SK-N-SH (cell line): ENCODE measurements around the gene MAP2K4. TPM values are rescaled to one million over a fixed set of nuclear protein-coding genes. Genes with fewer than 3 reads are reported as not detected.

Experiments used
- CTCF ChIA-PET: fragments of 300-600, 350-600 bp; formaldehyde crosslinking; extraction: SDS; loops from one replicate; lab custom pipeline; 2021; lab: Yijun Ruan, JAX
- POLR2A ChIA-PET: fragments of 350-600 bp; sonication (Branson Sonifier 250); formaldehyde crosslinking; extraction: SDS; loops from one replicate; lab custom pipeline; 2020; ENCODE audit warnings: antibody characterized with exemption, inconsistent platforms; lab: Yijun Ruan, JAX
- DNase-seq: peaks from one replicate; pipeline ENCODE4 v3.0.0; 2012
- H2AFZ ChIP-seq: fragments of 200-600 bp; sonication (generic); 2 replicates; pipeline ENCODE4 v1.8.1; 2016; ENCODE audit warnings: antibody characterized with exemption, mild to moderate bottlenecking, low read depth
- H3F3A ChIP-seq: fragments of 200-600 bp; sonication (generic); replicated peaks from 2 replicates; pipeline ENCODE3; 2016; ENCODE audit warnings: antibody characterized with exemption, mild to moderate bottlenecking; ENCODE audit not compliant: insufficient read depth
- H3K27ac ChIP-seq, 2 experiments: fragments of 200-500 bp in 1 of 2; fragments of 200-600 bp in 1 of 2; sonication (Bioruptor generic) in 1 of 2; sonication (generic), shearing (Covaris generic) in 1 of 2; 2 replicates each; pipeline versions ENCODE4 v1.5.1 to v1.6.1; 2014 to 2016; ENCODE audit warnings: low read depth in 2 of 2, inconsistent platforms in 1 of 2, low read length in 1 of 2, mild to moderate bottlenecking in 1 of 2, mixed read lengths in 1 of 2
- H3K27me3 ChIP-seq: fragments of 200-600 bp; sonication (generic), shearing (Covaris generic); 2 replicates; pipeline ENCODE4 v1.6.1; 2016; ENCODE audit warnings: mixed run types; ENCODE audit not compliant: insufficient read depth
- H3K36me3 ChIP-seq, 2 experiments: fragments of 200-500 bp in 1 of 2; fragments of 200-600 bp in 1 of 2; sonication (Bioruptor generic) in 1 of 2; sonication (generic) in 1 of 2; replicated peaks in 1 of 2; 2 replicates each; pipeline versions ENCODE3 to v1.5.1; 2014 to 2016; ENCODE audit warnings: low read length in 1 of 2, mild to moderate bottlenecking in 1 of 2; ENCODE audit not compliant: insufficient read depth in 2 of 2, control insufficient read depth in 1 of 2
- H3K4me1 ChIP-seq, 2 experiments: fragments of 200-500 bp in 1 of 2; fragments of 200-600 bp in 1 of 2; sonication (Bioruptor generic) in 1 of 2; sonication (generic), shearing (Covaris generic) in 1 of 2; 2 replicates each; pipeline versions ENCODE4 v1.5.1 to v1.6.1; 2014 to 2016; ENCODE audit warnings: low read depth in 1 of 2, low read length in 1 of 2, mixed run types in 1 of 2; ENCODE audit not compliant: insufficient read depth in 2 of 2, control insufficient read depth in 1 of 2
- H3K4me2 ChIP-seq: fragments of 200-600 bp; sonication (generic), shearing (Covaris generic); 2 replicates; pipeline ENCODE4 v1.6.1; 2017; ENCODE audit warnings: mixed run types
- H3K4me3 ChIP-seq, 2 experiments: fragments of 200-500 bp in 1 of 2; fragments of 200-600 bp in 1 of 2; sonication (Bioruptor generic) in 1 of 2; sonication (generic), shearing (Covaris generic) in 1 of 2; 2 replicates each; pipeline versions ENCODE4 v1.5.1 to v1.8.1; 2014 to 2016; ENCODE audit warnings: low read depth in 2 of 2, inconsistent platforms in 1 of 2, low read length in 1 of 2, mild to moderate bottlenecking in 1 of 2, mixed read lengths in 1 of 2, moderate library complexity in 1 of 2
- H3K79me2 ChIP-seq: fragments of 200-600 bp; sonication (generic); 2 replicates; pipeline ENCODE4 v1.8.1; 2017; ENCODE audit warnings: mild to moderate bottlenecking; ENCODE audit not compliant: insufficient read depth
- H3K9ac ChIP-seq: fragments of 200-600 bp; sonication (generic); 2 replicates; pipeline ENCODE4 v1.6.1; 2017; ENCODE audit warnings: mixed run types
- H3K9me2 ChIP-seq: fragments of 200-600 bp; sonication (generic); 2 replicates; pipeline ENCODE4 v1.6.1; 2017; ENCODE audit warnings: mixed run types
- H3K9me3 ChIP-seq: fragments of 200-600 bp; sonication (generic); 2 replicates; pipeline ENCODE4 v1.6.1; 2017; ENCODE audit warnings: mixed run types, mild to moderate bottlenecking, moderate library complexity
- H4K20me1 ChIP-seq: fragments of 200-600 bp; sonication (generic); 2 replicates; pipeline ENCODE4 v1.6.1; 2017; ENCODE audit warnings: mild to moderate bottlenecking, mixed run types; ENCODE audit not compliant: insufficient read depth
- CTCF ChIP-seq: fragments of 200-600 bp; sonication (generic); IDR thresholded peaks from 2 replicates; pipeline ENCODE4 v1.6.1; 2017; ENCODE audit warnings: antibody characterized with exemption, mild to moderate bottlenecking, moderate library complexity
- GATA2 ChIP-seq: sonication (generic); formaldehyde crosslinking; IDR thresholded peaks from 2 replicates; pipeline ENCODE4 v1.5.0; 2020; ENCODE audit warnings: mild to moderate bottlenecking, missing genetic modification reagents
- MXI1 ChIP-seq: IDR thresholded peaks from 2 replicates; pipeline ENCODE4 v1.6.1; 2012; ENCODE audit warnings: mild to moderate bottlenecking, low read depth, low read length, improper control_type of control experiment
- NFIC ChIP-seq: IDR thresholded peaks from 2 replicates; pipeline ENCODE4 v1.4.0; 2012; ENCODE audit warnings: borderline replicate concordance
- NRF1 ChIP-seq: IDR thresholded peaks from 2 replicates; pipeline ENCODE4 v1.6.1; 2012; ENCODE audit warnings: low read depth, mild to moderate bottlenecking, low read length
- RAD21 ChIP-seq: IDR thresholded peaks from 2 replicates; pipeline ENCODE4 v1.6.1; 2012; ENCODE audit warnings: mild to moderate bottlenecking, low read length
- REST ChIP-seq: IDR thresholded peaks from 2 replicates; pipeline ENCODE4 v1.6.1; 2012; ENCODE audit warnings: mild to moderate bottlenecking, low read depth, low read length, moderate library complexity
- SMC3 ChIP-seq: IDR thresholded peaks from 2 replicates; pipeline ENCODE4 v1.6.1; 2012; ENCODE audit warnings: low read depth, low read length, improper control_type of control experiment
- USF1 ChIP-seq: IDR thresholded peaks from 2 replicates; pipeline ENCODE4 v1.4.0; 2012; ENCODE audit warnings: low read depth, borderline replicate concordance
- USF2 ChIP-seq: fragments of 150-350 bp; IDR thresholded peaks from 2 replicates; pipeline ENCODE4 v1.6.1; 2017; ENCODE audit warnings: antibody characterized with exemption, low read length, low read depth, borderline replicate concordance
- ZBTB33 ChIP-seq: IDR thresholded peaks from 2 replicates; pipeline ENCODE4 v1.4.0; 2012; ENCODE audit warnings: low read depth, borderline replicate concordance
- WGBS: methylation state at CpG from one replicate; pipeline ENCODE4 v1.1.6; 2017; ENCODE audit warnings: low lambda C conversion rate; 5-methylcytosine and 5-hydroxymethylcytosine counted together
- polyA plus RNA-seq, 3 experiments: library from polyadenylated mRNA; depleted of rRNA; stranded (reverse); fragments of >200 nt; gene quantifications; 2 replicates each; pipeline ENCODE4 v1.2.3, GENCODE V29; 2012

MAP2K4 gene
- polyA plus RNA-seq, 1 of the 3 experiments (the other 2 are of a cell fraction), result 10.6 TPM

- Histone ChIP-seq H3K4me2 (no peak overlapping the region), H3F3A (no peaks in the 10 kb centered on the region), H3K27ac (no peak overlapping the region), H3K36me3 (peaks cover 28 to 56% of the 10 kb centered on the region in 2 experiments), H2AFZ (no peak overlapping the region), H3K9ac (no peak overlapping the region), H3K4me3 (no peak overlapping the region), H3K9me2 (no peaks in the 10 kb centered on the region), H3K27me3 (no peaks in the 10 kb centered on the region), H3K9me3 (no peaks in the 10 kb centered on the region), H4K20me1 (no peaks in the 10 kb centered on the region; the same call in 1 of the 2 replicates), H3K4me1 (no peaks in the 10 kb centered on the region), H3K79me2 (no peaks in the 10 kb centered on the region)
- ChIA-PET POLR2A (no interaction called here), CTCF (no interaction called here)
- DNase-seq, result no peak
- 94% methylated on average over 6 of the region's 6 CpGs for WGBS
- TF ChIP-seq NRF1 (no peak), ZBTB33 (no peak)
Measured at GRCh38 chr17:12122075-12122474, 101.4 kb downstream of the MAP2K4 start.

- TF ChIP-seq CTCF, result no peak
- TF ChIP-seq NFIC, result no peak
- TF ChIP-seq REST, result no peak
- no peak for TF ChIP-seq GATA2 (CRISPR knock-in tag)
- TF ChIP-seq USF1, result no peak
- TF ChIP-seq MXI1, result no peak
- no peak for TF ChIP-seq USF2
- TF ChIP-seq RAD21, result no peak
- TF ChIP-seq SMC3, result no peak
- 86% methylated on average over 2 of the region's 2 CpGs for WGBS
- no peak for DNase-seq
- Histone ChIP-seq H2AFZ (no peak overlapping the region), H3F3A (peaks cover 7% of the 10 kb centered on the region), H4K20me1 (no peaks in the 10 kb centered on the region), H3K27me3 (no peaks in the 10 kb centered on the region), H3K4me2 (no peak overlapping the region), H3K27ac (no peak overlapping the region), H3K9ac (no peak overlapping the region), H3K9me2 (no peaks in the 10 kb centered on the region), H3K79me2 (peaks cover 3% of the 10 kb centered on the region; the same call in 1 of the 2 replicates), H3K36me3 (peaks cover 50 to 84% of the 10 kb centered on the region in 2 experiments), H3K9me3 (no peaks in the 10 kb centered on the region), H3K4me3 (no peak overlapping the region), H3K4me1 (no peaks in the 10 kb centered on the region)
- ChIA-PET POLR2A (no interaction called here), CTCF (no interaction called here)
Measured at GRCh38 chr17:12127177-12127576, 106.5 kb downstream of the MAP2K4 start.
